GM12873 (cell line): Measurements from ENCODE around the gene GPR162.

Source experiments
- TF ChIP-seq, protein P1 (sequence below): IDR thresholded peaks from 2 replicates; pipeline ENCODE4 v1.5.1; 2012; ENCODE audit warnings: low read depth, mild to moderate bottlenecking, moderate library complexity, low read length, control low read depth; ENCODE audit not compliant: insufficient read depth; ENCODE audit errors: missing control alignments

The GPR162 gene

DNA sequence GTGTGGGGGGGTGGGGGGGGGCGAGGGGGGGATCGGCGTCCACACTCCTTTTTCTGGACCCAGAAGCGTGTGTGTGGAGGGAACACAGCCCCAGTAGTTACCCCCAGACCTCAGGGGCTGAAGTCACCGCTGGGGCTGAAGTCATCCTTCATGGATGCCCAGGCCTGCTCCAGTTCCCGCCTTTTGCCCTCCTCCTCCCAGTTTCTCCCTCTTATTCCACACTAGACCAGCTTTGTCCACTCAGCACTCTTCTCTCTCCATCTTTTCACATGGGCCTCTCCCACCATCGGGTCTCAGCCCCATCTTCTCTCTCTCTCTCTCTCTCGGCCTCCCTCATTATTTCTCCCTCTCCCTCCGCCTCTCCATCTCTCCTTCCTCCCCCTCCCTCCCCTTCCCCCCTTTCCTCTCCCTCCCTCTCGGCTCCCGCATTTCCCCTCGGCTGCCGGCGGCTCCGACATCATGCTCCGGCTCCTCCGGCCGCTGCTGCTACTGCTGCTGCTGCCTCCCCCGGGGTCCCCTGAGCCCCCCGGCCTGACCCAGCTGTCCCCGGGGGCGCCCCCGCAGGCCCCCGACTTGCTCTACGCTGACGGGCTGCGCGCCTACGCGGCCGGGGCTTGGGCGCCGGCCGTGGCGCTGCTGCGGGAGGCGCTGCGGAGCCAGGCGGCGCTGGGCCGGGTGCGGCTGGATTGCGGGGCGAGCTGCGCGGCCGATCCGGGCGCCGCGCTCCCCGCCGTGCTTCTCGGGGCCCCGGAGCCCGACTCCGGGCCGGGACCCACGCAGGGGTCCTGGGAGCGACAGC, 6.6 kb downstream of the GPR162 start, which contains the start of gene P3H3:
TSS of gene P3H3 (plus strand) at position 426 of the 799 bp plus-strand sequence. CDS start at position 460, 34 bp downstream.
- TF ChIP-seq, protein P1, sequence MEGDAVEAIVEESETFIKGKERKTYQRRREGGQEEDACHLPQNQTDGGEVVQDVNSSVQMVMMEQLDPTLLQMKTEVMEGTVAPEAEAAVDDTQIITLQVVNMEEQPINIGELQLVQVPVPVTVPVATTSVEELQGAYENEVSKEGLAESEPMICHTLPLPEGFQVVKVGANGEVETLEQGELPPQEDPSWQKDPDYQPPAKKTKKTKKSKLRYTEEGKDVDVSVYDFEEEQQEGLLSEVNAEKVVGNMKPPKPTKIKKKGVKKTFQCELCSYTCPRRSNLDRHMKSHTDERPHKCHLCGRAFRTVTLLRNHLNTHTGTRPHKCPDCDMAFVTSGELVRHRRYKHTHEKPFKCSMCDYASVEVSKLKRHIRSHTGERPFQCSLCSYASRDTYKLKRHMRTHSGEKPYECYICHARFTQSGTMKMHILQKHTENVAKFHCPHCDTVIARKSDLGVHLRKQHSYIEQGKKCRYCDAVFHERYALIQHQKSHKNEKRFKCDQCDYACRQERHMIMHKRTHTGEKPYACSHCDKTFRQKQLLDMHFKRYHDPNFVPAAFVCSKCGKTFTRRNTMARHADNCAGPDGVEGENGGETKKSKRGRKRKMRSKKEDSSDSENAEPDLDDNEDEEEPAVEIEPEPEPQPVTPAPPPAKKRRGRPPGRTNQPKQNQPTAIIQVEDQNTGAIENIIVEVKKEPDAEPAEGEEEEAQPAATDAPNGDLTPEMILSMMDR: no peak

DNA sequence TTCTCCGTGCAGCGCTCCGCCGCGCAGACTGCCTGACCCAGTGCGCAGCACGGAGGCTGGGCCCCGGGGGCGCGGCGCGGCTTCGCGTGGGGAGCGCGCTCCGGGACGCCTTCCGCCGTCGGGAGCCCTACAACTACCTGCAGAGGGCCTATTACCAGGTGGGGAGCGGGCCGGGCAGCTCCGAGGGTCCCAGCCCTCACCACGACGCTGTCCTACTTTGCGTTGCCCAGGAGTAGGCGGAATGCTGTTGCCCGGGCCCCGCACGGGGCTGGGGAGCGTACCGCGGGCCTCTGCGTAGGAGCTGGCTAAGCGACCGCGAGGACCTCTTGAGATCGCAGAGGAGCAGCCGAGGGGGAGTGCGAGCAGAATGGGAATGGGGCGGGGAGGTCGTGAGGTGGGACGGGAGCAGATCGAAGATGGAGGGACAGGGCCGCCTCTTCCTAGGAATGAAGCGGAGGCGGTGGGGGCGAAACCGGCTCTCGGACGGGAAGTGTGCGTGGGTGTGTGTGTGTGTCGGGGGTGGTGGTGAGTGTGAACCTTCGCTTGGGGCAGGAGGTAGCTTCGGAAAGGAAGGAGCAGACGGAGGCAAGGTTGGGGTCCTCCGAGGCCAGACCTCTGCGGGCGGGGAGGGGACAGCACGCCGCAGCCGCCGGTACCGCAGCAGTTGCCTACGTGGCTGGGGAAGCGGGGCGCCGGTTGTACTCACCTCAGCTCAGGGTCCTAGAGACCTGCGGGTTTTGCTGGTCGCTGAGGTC, 7.3 kb downstream of the GPR162 start:
- TF ChIP-seq, protein P1: no peak

DNA sequence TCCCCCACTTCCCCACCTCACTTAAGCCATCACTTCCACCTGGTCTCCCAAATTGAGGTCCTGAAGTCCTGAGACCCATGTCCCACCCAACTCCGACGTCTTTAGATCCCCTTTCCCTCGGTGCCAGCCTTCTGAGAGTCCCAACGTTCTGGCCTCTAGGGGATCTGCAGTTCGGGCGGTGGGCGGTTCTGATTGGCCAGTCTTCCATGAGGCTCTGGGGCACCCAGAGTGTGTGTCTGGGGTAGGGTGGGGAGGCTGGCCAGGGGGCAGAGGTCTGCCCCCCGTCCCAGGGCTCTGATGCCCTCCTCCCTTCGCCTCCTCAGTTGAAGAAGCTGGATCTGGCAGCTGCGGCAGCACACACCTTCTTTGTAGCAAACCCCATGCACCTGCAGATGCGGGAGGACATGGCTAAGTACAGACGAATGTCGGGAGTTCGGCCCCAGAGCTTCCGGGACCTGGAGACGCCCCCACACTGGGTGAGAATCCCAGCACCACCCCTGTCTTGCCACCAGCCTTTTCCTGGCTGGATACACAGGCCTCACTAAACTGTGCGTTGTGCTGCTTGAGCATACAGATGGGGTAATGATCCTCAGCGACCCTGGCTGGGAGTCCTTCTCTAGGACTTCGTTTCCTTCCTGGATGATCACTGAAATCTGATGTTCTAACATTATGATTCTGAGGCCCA, 8.1 kb downstream of the GPR162 start:
- TF ChIP-seq, protein P1: peak; percentile 14

DNA sequence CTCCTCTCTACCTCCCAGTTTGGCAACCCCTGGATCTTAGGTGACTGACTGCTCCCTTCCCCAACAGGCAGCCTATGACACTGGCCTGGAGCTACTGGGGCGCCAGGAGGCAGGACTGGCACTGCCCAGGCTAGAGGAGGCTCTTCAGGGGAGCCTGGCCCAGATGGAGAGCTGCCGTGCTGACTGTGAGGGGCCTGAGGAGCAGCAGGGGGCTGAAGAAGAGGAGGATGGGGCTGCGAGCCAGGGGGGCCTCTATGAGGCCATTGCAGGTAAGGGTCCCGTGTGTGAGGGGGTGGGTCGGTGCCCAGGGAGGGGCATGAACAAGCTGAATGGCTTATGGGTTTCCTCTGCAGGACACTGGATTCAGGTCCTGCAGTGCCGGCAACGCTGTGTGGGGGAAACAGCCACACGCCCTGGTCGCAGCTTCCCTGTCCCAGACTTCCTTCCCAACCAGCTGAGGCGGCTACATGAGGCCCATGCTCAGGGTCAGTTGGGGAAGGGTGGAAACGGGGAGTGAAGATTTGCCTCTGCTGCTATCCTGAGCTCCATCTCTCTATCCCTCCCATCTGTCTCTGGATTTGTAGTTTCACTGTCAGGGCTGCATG, 8.8 kb downstream of the GPR162 start:
- TF ChIP-seq, protein P1: no peak

DNA sequence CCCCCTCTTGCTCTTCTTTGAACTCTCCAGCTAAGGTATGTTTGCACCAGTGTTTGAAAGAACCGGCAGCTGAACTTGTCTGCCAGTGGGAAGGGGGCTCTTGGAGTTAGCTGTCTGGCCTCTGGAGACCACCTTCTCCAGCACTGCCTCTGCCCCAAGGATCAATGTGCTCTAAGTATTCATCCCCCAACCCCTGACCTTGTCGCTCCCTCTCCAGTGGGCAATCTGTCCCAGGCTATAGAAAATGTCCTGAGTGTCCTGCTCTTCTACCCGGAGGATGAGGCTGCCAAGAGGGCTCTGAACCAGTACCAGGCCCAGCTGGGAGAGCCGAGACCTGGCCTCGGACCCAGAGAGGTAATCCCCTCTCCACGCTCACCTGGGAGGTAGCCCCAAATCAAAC, 9.4 kb downstream of the GPR162 start:
- TF ChIP-seq, protein P1: no peak

DNA sequence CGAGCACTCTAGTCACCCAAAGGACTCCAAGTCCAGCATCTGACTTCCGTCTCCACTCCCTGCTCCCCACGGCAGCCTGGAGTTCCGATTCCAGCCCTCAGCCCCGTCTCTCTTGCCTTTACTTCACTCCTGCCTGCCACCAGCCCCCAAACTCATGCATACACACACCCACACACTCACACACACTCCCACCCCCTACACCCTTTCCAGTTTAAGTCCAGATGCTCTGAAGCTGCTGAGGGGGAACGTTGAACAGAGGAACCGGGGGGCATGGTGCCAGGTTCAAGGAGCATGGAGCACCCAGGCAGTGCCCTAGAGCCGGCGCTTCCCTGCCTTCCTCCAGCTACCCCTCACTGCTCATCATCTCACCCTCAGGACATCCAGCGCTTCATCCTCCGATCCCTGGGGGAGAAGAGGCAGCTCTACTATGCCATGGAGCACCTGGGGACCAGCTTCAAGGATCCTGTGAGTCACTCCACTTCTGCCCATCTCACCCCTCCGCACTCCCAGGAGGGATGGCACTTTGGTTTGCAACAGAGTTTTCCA, 9.9 kb downstream of the GPR162 start:
- TF ChIP-seq, protein P1: no peak
